Adrenal gland (tissue), 5 donors: ENCODE results near the gene EFR3B.

Experiments
- CTCF ChIP-seq, 6 experiments: fragments of 450-650 bp in 4 of 6; fragments of 200-600 bp in 2 of 6; sonication (generic) in 1 of 6; IDR thresholded peaks; 1 replicate in 5 of 6; 2 replicates in 1 of 6; pipeline versions ENCODE4 v1.5.1 to v1.8.0; 2016 to 2021; ENCODE audit warnings: antibody characterized with exemption in 6 of 6, mild to moderate bottlenecking in 2 of 6, moderate library complexity in 1 of 6
- POLR2A ChIP-seq, 2 donors: fragments of 450-650 bp; IDR thresholded peaks; one replicate each; pipeline ENCODE4 v1.6.1; 2017; ENCODE audit warnings: antibody characterized with exemption in 2 of 2, mild to moderate bottlenecking in 2 of 2, moderate library complexity in 1 of 2
- donor health status: DM: no; HTN: no; CAD: no.

- TF ChIP-seq POLR2A (IDR thresholded peaks at IDR 0.05), result no peak
- no peak for TF ChIP-seq CTCF (IDR thresholded peaks at IDR 0.05)
Observed at GRCh38 chr2:25077789-25078169, 35.9 kb downstream of the EFR3B start.
